HG03571 (cell line): ENCODE data around the gene CPNE2.
"Not testable (repeated sequence)": the region's sequence is repeated elsewhere in the genome, so short reads cannot be mapped to it uniquely, and the experiment has no call there.

ENCODE experiments used
- ATAC-seq: cut with Tn5 transposase; IDR thresholded peaks from one replicate; pipeline ENCODE4 v1.9.1; 2021; ENCODE audit not compliant: unreplicated experiment

The CPNE2 gene

DNA sequence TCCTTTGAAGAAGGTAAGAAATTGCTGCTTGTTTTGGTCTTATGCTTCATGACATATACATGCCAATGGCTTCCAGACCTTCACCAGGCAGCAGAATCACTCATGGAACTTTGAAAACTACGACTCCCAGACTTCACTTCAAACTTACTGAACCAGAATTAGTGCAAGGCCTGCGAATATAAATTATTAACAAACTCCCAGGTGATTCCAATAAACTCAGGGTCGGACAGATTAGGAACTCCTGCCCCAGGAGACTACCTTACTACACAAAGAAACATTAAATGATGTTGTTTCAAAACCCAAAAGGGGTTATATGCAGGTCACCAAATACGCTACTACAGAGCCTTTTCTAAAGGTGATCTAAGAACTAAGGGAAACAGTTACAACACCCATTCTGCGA, 73.1 kb downstream of the CPNE2 start:
- no peak for ATAC-seq

DNA sequence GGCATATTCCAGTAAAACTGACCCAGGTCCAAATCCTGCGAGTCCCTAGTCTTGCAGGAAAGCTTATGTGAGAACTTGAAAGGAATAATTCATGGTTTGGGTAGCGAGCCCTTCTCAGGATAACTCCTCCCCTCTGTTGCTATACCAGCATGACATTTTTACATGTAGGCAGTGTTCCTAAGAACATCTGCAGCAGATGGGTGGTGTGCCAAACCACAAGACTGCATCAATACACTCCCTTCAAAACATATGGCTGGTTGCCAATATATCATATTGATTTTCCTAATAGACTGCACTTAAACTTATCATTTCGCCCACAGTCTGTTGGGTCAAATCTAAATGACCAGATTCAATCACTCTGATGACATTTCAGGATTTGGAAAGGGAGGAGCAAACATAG, 73.6 kb downstream of the CPNE2 start:
- ATAC-seq = no peak

DNA sequence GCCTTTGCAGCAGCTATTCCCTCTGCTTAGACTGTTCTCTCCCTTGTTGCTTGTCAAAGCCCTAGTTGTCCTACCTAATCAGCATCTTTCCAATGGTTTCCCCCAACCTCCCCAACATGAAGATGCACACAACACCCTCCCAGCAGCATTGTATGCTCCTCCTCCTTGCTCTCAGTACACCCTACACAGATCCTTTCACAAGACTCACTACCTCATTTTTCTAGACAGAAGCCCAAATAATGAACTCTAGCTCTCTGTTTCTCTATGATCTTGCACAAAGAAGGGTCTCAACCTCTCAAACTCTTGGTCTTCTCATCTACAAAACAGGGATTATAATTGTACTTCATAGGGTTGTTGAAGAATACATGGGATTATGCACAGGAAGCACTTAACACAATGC, 74.1 kb downstream of the CPNE2 start:
- no peak for ATAC-seq

DNA sequence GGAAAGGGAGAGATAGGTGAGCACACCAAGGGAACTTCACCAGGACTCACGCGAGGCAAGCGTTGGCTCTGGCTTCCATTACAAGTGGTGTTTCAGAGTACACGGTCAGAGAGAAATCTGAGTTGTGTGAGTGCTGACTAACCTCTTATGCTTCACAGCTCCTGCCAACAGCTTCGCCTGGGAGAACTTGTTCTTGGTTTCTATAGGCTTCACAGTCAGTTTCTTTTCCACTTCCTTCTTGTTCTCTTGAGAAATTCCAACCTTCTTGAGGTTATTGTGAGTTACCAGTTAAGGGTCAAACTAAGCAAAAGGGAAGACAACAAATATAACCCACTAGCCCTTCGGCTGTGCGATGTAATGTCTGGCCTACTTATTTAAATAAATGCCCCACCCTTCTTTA, 74.6 kb downstream of the CPNE2 start:
- no peak for ATAC-seq

DNA sequence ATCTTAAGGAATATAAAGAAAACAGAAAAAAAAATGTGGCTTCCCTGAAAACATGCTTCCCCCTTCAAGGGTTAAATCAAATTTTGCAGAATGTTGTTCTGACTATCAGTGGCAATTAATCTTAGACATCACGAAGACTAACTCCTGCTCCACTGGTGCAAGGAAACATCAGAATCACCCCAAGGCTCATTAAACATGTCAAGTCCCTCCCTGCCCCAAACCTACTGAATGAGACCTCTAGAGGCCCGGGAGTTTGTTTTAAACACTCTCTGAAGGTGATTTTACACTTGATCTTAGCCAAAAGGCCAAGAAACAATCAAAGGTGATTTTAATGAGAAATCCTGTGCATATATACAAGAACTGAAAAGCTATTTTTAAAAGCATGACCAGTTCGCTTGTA, 75.2 kb downstream of the CPNE2 start:
- no peak for ATAC-seq

DNA sequence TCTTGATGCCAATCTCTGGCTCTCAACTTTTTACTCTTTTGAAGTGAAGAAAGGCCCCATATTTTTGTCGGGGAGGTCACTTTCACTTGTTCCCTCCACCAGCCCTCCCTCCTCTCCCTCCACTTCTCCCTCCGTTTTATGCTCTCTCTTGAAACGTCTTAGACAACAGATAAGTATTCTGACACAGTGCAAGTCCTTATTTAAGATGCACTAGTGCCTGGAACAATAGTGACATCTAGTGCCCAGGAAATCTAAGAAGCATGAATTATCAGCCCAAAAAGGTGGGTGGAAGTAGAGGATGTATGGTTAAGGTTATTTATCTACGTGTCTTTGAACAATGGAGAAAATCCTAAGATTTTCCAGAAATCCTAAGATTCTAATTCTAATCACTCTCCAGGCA, 75.6 kb downstream of the CPNE2 start:
- ATAC-seq = no peak

DNA sequence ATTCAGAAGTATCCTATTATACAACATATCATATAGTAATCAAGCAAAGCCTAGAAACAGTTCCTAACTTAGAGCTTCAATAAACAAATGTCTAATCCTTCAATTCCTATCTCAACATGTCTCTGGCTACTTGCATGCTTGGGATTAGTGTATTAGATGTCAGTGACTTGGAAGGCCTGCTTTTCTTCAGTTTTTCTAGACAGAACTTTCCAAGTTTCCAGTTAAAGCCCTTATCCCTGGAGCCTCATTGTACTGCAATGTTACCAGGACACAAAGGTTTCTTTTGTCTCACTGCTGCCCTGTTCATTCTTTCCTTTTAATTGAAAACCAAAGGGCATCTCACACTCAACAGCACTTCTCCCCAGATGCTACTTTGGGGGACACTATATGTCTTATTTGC, 76.9 kb downstream of the CPNE2 start:
- no peak for ATAC-seq

DNA sequence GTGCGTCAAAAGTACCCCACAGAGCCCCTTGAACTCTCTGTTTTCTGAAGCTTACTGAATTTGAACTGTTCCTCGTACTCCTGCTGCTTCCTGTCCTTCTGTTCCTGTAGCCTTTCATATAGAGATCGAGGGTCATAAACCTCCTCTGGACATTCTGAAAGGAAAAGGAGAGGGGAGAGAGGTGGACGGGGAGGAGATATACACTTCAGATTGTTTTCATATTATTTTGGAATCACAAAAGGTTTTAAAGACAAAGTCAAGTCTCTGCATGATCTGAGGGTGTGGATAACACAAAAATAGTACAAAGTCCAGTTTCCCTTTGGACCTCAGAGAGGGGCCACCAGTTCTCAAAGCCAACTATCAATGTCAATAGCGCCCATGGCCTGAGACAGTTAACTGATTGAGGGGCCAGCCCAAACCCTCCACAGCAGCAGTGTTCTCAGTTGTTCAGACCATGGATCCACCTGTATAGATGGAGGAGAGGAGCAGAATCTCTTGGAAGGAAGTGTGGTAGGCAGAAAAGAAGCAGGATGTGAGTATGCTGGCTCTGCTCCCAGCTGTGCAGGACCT, 80.4 kb downstream of the CPNE2 start:
- ATAC-seq = no peak

DNA sequence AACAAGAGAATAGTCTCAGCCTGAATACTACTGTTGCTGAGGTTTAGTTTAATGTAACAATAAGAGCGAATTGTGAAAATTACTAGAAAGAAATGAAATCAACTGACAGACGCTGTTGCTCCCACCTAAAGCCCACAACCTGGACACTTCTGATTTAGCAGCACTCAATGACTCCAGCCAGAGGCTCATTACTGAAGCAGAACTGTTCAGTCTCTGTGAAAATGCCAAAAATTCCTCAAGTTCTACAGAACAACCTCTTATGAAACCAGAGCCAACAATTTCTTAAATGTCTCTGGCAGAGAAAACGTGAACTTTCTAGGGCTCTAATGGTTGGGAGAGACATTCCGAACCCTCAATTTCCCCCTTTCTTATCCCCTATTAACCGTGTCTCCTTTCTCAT, 83.5 kb downstream of the CPNE2 start:
- no peak for ATAC-seq

DNA sequence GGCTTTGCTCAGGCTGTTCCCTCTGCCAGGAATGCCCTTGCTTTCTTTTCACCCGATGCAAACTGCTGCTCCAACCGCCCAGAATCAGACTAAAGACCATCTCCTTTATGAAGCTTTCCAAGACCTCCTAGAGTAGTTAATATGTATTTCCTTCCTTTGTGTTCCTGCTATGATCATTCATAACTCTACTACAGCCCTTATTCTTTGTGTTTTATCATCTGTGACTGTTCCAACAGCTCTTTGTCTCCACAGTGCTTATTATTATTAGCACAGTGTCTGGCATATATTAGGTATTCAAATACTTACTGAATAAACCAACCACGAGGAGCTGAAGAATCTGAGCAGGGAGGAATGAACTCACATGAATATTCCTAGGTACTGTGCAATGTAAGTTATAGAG, 85.8 kb downstream of the CPNE2 start:
- ATAC-seq = no peak

DNA sequence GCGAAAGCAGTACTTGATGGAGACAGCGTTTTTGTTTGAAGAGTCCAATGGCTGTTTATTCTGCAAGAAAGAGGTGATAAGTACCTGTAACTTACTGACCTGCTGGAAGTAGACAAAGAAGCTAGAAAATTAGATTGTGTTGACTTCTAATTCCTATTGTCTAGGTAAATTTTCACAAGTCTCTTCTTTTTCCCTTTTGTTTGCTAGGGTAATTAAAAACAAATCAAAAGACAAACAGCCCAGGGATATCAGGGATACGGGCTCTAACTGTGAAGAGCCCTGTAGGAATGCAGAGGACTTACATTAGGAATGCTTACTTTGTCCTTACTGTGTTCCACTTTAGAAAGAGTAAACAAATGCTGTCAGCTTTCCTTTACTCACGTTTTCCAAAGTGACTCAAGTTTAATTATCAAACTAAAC, 86.4 kb downstream of the CPNE2 start:
- no peak for ATAC-seq

DNA sequence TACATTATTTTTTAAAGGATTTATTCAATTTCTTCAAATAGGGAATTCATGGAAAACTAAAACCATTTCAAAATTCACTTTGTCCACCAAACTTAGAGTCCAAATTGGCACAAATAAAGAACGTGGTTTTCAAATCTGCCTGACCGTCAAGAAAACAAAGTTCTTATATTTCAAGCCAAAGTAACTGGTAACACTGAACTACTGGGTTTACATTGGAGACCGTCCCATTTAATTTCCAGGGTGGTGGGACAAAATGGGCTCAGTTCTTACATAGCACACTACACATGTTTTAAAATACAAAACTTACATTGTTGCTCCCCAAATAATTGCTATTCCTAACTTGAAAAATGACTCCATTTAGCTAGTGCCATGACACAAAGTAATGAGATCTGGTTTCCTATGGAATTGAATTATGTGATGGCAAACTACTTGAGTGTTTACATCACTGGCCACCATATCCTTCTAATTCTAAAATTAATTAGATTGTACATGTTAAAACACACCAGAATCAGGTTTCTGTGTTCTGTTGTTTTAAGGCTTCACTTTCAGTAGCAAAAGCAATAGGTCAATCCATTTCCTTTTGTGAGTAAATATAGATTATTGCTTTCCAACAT, 86.9 kb downstream of the CPNE2 start:
- no peak for ATAC-seq

DNA sequence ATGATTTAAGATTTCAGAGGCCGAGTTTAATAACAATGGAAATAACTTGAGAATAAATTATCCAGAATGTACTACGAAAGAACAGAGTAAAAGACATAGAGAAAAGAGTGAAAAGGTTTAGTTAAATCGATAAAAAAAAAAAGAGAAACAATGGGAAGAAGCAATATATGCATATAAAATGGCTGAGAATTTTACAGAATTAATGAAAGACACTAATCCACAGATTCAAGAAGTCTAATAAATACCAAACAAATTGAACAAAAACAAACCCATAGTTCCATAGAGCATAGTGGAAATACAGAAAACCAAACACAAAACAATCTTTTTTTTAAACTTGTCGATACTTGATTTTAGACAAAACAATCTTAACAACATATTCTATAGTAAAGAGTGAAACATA, 91.7 kb downstream of the CPNE2 start:
- no peak for ATAC-seq

DNA sequence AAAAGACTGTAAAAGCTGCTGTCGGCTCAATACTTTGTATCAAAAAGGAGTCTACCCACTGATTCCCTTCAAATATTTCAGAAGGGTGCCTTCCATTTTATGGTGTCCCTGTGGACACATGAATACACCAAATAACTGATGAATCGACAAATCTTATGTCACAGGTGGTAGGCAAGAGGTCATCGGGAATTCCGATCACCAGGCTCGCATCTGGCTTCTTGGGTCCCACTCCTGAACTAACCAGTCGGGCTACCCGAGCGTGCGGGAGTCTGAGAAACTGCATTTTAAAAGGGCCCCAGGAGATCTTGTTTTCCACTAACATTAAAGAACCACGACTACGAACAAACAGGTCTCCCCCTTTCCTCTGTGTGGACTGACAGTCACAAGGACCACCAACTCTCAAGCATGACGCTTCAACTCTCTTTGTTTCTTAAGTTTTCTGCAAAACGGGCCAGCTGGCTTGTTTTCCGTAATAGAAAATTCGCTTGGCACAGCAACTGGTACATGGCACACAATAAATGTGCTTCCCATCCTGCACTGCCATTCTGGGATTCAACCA, 92.6 kb downstream of the CPNE2 start:
- ATAC-seq = no peak

DNA sequence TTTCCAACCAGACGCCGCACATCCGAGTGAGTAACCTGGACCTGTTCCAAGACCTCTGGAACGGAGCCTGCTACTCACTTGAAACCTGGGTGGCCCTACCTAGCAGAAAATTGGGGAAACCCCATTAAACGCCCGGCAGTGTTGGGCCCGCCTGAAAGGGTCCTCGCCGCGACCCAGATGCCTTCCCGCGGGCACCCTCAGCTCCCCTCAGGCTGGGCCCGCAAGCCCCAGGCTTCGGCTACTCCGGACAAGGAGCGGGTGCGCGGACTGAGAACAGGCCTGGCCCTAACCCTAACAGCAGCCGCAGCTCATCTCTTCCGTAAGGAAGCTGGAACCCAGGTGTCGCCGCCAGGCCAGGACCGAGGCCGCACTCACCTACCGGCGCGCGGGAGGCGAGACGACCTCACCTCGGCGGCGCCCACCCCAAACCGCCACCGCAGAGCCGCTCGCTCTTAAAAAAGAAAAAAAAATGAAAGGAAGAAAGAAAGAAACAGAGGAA, 93.1 kb downstream of the CPNE2 start:
- peak; percentile 33 for ATAC-seq

DNA sequence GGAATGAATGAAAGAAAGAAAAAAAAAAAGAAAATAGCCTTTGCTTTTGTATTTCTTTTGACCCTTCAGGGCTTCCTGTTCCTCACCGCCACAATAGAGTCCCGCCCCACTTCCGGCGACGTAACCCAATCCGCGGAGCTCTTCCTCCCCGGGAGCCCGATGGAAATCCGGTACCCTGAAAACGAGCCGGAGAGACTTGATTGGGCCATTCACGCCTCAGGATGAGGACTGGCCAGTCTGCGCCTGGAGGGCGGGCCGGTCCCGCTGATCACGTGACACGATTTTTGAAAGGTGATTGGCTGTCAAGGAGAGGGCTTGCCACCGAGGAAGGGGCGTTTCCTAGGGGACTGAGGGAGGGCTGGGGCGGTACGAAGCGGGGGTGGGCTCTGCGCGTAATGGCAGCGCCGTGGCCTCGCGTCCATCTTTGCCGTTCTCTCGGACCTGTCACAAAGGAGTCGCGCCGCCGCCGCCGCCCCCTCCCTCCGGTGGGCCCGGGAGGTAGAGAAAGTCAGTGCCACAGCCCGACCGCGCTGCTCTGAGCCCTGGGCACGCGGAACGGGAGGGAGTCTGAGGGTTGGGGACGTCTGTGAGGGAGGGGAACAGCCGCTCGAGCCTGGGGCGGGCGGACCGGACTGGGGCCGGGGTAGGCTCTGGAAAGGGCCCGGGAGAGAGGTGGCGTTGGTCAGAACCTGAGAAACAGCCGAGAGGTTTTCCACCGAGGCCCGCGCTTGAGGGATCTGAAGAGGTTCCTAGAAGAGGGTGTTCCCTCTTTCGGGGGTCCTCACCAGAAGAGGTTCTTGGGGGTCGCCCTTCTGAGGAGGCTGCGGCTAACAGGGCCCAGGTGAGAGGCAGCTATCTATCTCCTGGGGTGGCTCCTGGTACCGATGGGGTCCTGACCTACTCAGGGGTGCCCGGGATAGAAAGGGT, 93.8 kb downstream of the CPNE2 start, which contains the start of the genes PSME3IP1 and RSPRY1:
Gene PSME3IP1 (minus strand): TSS at position 95 of the 927 bp plus-strand sequence. CDS start 12,185 bp downstream, outside the sequence.
Gene RSPRY1 (plus strand): TSS at position 385 of the 927 bp plus-strand sequence. CDS start 18,330 bp downstream, outside the sequence.
- ATAC-seq = peak; percentile 88

DNA sequence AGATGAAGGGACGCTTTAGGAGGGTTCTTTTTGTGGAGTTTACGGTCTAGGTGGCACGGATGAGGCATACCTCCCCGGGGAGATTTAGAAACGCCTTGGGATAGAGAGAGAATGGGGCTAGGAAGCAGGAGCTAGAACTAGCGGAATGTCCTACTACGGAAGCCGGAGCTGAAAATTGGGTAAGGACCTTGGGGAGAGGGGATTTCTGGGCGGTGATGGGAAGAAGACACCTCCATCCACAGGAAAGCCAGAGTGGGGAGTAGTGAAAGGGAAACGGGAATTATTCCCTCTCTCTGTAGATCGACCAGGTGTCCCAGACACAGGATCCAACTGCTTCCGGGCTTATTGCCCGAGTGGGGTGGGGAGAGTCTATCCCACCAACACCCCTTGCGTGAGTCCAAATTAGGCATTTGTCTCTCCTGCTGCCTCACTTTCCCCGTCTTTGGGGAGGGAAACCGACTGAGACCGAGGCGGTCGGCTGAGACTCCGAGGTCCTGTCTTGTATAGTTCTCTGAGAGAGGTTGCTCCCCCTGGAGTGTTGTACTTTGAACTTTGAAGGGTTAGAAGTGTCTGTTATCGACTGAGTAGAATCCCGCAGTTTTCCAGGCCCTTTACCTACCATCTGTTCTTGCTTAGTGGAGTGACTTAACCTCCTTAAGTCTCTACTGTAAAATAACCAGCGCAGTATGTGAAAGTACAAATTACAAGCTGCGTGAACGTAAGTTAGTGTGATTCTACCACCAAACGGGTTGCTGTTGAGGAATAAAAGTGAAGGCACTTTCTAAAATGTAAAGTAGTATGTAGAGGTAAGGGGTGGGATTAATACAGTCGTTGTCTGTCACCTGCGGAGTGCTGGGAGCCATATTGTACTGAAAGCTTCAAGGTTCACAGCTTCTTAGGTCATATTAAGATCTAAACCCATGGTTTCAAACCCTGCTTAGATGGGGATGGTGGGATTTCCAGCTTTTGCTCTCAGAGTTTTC, 94.8 kb downstream of the CPNE2 start:
- ATAC-seq = no peak

DNA sequence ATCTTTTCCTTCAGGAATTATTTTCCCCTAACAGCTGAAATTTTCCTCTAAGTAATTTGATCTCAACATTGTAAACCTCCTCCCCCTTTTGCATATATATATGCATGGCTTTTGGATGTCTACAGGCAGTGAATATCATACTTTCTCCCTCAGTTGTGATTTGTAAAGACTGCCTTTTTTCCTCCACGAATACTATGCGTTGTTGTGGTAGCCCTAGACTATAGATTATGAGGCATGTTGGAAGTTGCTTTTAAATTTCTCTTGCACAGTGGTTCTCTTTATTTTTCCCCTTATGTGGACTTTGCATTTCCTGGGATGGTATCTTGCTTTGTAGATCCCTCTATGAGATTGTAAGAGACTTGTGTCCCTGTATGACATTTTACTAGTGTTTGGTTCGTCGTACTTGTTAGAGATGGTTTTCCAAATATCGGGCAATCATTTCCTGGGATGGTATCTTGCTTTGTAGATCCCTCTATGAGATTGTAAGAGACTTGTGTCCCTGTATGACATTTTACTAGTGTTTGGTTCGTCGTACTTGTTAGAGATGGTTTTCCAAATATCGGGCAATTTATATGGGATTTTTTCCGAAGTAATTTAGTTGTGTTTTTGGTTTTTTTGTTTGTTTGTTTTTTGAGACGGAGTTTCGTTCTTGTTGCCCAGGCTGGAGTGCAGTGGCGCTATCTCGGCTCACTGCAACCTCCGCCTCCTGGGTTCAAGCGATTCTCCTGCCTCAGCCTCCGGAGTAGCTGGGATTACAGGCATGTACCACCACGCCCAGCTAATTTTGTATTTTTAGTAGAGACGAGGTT, 95.7 kb downstream of the CPNE2 start:
- not testable (repeated sequence) for ATAC-seq

DNA sequence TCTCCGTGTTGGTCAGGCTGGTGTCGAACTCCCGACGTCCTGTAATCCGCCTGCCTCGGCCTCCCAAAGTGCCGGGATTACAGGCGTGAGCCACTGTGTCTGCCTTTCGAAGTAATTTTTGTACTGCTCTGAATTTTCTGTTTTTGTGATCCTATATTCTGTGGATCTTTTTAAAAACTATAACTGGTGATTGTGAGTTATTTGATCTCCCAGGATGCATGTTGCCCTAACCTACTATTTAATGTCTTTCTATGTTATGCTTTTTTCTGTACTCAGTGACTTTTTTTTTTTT, 96.3 kb downstream of the CPNE2 start:
- no peak for ATAC-seq

DNA sequence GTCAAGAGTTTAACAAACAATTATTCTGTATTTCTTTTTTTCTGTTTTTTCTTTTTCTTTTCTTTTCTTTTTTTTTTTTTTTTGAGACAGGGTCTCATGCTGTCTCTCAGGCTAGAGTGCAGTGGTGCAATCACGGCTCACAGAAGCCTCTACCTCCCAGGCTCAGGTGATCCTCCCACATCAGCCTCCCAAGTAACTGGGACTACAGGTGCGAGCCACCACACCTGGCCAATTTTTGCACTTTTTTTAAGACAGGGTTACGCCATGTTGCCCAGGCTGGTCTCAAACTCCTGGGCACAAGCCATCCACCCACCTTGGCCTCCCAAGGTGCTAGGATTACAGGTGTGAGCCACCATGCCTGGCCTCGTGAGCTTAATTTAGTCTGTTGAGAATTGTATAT, 97.1 kb downstream of the CPNE2 start:
- not testable (repeated sequence) for ATAC-seq
